Lower leg skin (tissue), 4 donors: Measurements from ENCODE around the gene PHRF1. TPM values are rescaled to one million over a fixed set of nuclear protein-coding genes. Genes with fewer than 3 reads are reported as not detected.
A peak's percentile ranks its signal among the peaks of the same experiment; 100 is the strongest.

Source experiments
- DNase-seq, 2 donors: peaks; one replicate each; pipeline ENCODE4 v3.0.0-alpha.2; 2019; ENCODE audit warnings: low spot score in 2 of 2
- H3K4me3 ChIP-seq: fragments of 200-600 bp; sonication (generic); 2 replicates; pipeline ENCODE4 v1.5.1; 2017; ENCODE audit warnings: mild to moderate bottlenecking, low read depth; ENCODE audit not compliant: poor library complexity, severe bottlenecking
- POLR2A ChIP-seq, 2 donors: fragments of 450-650 bp; IDR thresholded peaks; one replicate each; pipeline ENCODE4 v1.6.1; 2016 to 2017; ENCODE audit warnings: antibody characterized with exemption in 2 of 2, mild to moderate bottlenecking in 1 of 2, moderate library complexity in 1 of 2
- WGBS, 2 donors: methylation state at CpG; one replicate each; pipeline ENCODE4 v1.1.5; 2018; 5-methylcytosine and 5-hydroxymethylcytosine counted together
- intact Hi-C: fragments of 100-400 bp; cut with DNase I; formaldehyde crosslinking; loops from one replicate; pipeline ENCODE4 v1.15.0; 2023; ENCODE audit warnings: low total_unique reads
- total RNA-seq, 4 donors: library from RNA; depleted of rRNA; stranded (reverse); fragments of >200 nt; gene quantifications; one replicate each; pipeline ENCODE4 v1.1.0, GENCODE V29; 2016
- TF ChIP-seq, protein P1 (sequence below), 3 donors: fragments of 450-650 bp; IDR thresholded peaks; one replicate each; pipeline ENCODE4 v1.5.1; 2016; ENCODE audit warnings: antibody characterized with exemption in 3 of 3, mild to moderate bottlenecking in 3 of 3, moderate library complexity in 2 of 3

Gene PHRF1
- total RNA-seq, 4 donors from 2014 or later, result 30.0 to 55.2 (median 31.5) TPM

GRCh38 chr11:559712-560304, 16.5 kb upstream of the PHRF1 start:
- intact Hi-C loops, result no loop called here
- 54 to 65% methylated on average over 13 to 18 of the region's 18 CpGs for WGBS, 2 donors
- no peak overlapping the region for H3K4me3 ChIP-seq
- DNase-seq, result no peak
- no peak for TF ChIP-seq POLR2A (IDR thresholded peaks at IDR 0.05)
- TF ChIP-seq, protein P1, sequence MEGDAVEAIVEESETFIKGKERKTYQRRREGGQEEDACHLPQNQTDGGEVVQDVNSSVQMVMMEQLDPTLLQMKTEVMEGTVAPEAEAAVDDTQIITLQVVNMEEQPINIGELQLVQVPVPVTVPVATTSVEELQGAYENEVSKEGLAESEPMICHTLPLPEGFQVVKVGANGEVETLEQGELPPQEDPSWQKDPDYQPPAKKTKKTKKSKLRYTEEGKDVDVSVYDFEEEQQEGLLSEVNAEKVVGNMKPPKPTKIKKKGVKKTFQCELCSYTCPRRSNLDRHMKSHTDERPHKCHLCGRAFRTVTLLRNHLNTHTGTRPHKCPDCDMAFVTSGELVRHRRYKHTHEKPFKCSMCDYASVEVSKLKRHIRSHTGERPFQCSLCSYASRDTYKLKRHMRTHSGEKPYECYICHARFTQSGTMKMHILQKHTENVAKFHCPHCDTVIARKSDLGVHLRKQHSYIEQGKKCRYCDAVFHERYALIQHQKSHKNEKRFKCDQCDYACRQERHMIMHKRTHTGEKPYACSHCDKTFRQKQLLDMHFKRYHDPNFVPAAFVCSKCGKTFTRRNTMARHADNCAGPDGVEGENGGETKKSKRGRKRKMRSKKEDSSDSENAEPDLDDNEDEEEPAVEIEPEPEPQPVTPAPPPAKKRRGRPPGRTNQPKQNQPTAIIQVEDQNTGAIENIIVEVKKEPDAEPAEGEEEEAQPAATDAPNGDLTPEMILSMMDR (IDR thresholded peaks at IDR 0.05), result no peak

- WGBS, 2 donors, result 3 to 4% methylated on average over 37 to 46 of the region's 95 CpGs
- intact Hi-C loops, result no loop called here
Observed at GRCh38 chr11:560305-561147, 15.7 kb upstream of the PHRF1 start, which contains the start of the genes LMNTD2 and RASSF7. LMNTD2 (minus strand) TSS chr11:560738; CDS start chr11:560716, 22 bp downstream. RASSF7 (plus strand) TSS chr11:560970; CDS start chr11:561769, 799 bp downstream.

DNA sequence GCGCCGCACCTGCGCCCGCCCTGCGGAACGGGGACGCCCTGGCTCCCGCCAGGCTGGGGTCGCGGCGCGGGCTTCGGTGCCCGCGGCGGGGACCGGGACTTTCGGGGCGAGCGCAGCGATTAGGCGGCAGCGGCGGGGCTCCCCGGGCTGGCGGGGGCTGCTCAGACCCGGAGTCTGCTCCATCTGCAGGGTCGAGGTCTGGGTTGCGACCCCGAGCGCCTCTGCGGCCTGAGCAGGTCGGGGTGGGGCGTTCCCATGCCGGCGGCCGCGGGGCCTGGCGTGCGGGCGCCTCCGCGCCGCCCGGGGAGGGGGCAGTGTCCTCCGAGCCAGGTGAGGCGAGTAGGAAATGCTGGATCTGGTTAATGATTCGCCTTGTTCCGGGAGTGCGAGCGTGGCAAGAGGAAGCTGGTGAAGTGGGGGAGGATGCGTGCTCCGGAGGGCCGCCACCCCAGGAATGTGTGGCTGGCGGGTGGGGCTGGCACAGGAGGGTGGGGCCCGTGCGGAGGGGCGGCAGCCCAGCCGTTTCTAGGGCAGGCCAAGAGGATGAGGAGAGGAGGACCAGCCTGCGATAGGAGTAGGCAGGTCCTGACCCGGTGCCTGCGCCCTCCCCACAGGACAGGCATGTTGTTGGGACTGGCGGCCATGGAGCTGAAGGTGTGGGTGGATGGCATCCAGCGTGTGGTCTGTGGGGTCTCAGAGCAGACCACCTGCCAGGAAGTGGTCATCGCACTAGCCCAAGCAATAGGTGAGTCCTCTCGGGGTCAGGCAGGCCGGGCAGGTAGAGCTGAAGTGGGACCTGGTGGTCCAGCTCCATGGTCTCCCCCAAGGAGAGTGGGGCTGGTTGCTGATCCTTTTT, 14.9 kb upstream of the PHRF1 start:
- DNase-seq, result no peak
- TF ChIP-seq POLR2A (IDR thresholded peaks at IDR 0.05), result no peak
- peak overlapping the region; percentile 69 for H3K4me3 ChIP-seq
- intact Hi-C loops, result no loop called here
- WGBS, 2 donors, result 14 to 80% methylated on average over 1 to 38 of the region's 67 CpGs

More at GRCh38 chr11:560305-561147, 15.7 kb upstream of the PHRF1 start, which contains the start of the genes LMNTD2 and RASSF7:
- TF ChIP-seq, protein P1 (IDR thresholded peaks at IDR 0.05), result no peak
- TF ChIP-seq POLR2A (IDR thresholded peaks at IDR 0.05), result no peak
- peak within 1 kb of the TSS; percentile 69 for H3K4me3 ChIP-seq
- DNase-seq, result peak; percentile 87 to 97

DNA sequence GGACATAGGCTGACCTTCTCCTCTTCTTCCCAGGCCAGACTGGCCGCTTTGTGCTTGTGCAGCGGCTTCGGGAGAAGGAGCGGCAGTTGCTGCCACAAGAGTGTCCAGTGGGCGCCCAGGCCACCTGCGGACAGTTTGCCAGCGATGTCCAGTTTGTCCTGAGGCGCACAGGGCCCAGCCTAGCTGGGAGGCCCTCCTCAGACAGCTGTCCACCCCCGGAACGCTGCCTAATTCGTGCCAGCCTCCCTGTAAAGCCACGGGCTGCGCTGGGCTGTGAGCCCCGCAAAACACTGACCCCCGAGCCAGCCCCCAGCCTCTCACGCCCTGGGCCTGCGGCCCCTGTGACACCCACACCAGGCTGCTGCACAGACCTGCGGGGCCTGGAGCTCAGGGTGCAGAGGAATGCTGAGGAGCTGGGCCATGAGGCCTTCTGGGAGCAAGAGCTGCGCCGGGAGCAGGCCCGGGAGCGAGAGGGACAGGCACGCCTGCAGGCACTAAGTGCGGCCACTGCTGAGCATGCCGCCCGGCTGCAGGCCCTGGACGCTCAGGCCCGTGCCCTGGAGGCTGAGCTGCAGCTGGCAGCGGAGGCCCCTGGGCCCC, 14.1 kb upstream of the PHRF1 start:
- 94 to 96% methylated on average over 17 to 19 of the region's 29 CpGs for WGBS, 2 donors
- intact Hi-C loops, result no loop called here

DNA sequence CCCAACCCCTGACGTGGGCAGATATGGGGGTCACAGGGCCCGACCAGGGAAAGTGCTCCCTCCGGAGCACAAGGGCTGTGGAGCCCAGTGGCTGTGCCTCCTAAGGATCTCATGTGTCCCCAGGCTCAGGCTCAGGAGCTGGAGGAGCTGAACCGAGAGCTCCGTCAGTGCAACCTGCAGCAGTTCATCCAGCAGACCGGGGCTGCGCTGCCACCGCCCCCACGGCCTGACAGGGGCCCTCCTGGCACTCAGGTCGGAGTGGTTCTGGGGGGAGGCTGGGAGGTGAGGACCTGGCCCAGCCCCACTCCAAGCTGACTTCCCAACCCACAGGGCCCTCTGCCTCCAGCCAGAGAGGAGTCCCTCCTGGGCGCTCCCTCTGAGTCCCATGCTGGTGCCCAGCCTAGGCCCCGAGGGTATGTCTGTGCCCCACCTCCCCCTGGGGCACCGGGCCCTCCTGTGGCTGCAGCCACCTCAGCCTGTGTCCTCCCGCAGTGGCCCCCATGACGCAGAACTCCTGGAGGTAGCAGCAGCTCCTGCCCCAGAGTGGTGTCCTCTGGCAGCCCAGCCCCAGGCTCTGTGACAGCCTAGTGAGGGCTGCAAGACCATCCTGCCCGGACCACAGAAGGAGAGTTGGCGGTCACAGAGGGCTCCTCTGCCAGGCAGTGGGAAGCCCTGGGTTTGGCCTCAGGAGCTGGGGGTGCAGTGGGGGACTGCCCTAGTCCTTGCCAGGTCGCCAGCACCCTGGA, 13.0 kb upstream of the PHRF1 start:
- 84 to 87% methylated on average over 12 to 18 of the region's 18 CpGs for WGBS, 2 donors
- TF ChIP-seq, protein P1 (IDR thresholded peaks at IDR 0.05), result no peak
- TF ChIP-seq POLR2A (IDR thresholded peaks at IDR 0.05), result no peak
- H3K4me3 ChIP-seq, result no peak overlapping the region
- intact Hi-C loops, result no loop called here
- DNase-seq, result no peak

More for the DNA sequence above, 14.1 kb upstream of the PHRF1 start:
- TF ChIP-seq, protein P1 (IDR thresholded peaks at IDR 0.05), result no peak
- TF ChIP-seq POLR2A (IDR thresholded peaks at IDR 0.05), result no peak
- DNase-seq, result no peak
- H3K4me3 ChIP-seq, result no peak overlapping the region
